IPS-15b (cell line): Measurements from ENCODE around the gene CASP2.

Experiments
- H3K27me3 ChIP-seq: one replicate; pipeline ENCODE4 v1.6.1; 2013; ENCODE audit warnings: low read length; ENCODE audit not compliant: control insufficient read depth, insufficient read depth
- H3K36me3 ChIP-seq: one replicate; pipeline ENCODE4 v1.6.1; 2013; ENCODE audit warnings: low read length; ENCODE audit not compliant: control insufficient read depth, insufficient read depth
- H3K4me1 ChIP-seq: one replicate; pipeline ENCODE4 v1.6.1; 2013; ENCODE audit warnings: mild to moderate bottlenecking, low read length; ENCODE audit not compliant: control insufficient read depth, insufficient read depth
- H3K4me3 ChIP-seq: one replicate; pipeline ENCODE4 v1.5.1; 2013; ENCODE audit warnings: low read depth, low read length
- H3K9ac ChIP-seq: one replicate; pipeline ENCODE4 v1.6.1; 2013; ENCODE audit warnings: low read depth, mild to moderate bottlenecking, low read length
- H3K9me3 ChIP-seq: one replicate; pipeline ENCODE4 v1.6.1; 2013; ENCODE audit warnings: mild to moderate bottlenecking, low read length; ENCODE audit not compliant: control insufficient read depth, insufficient read depth

CASP2 gene

GRCh38 chr7:143287935-143288826 is at the start of gene CASP2:
Gene CASP2, plus strand, starts transcription at chr7:143288351. Its CDS starts 105 bp downstream, at chr7:143288456.
- Histone ChIP-seq H3K27me3 (peaks cover 36% of the 10 kb centered on the region), H3K36me3 (peaks cover 13% of the 10 kb centered on the region), H3K4me3 (peak within 1 kb of the TSS; percentile 90), H3K4me1 (peaks cover 21% of the 10 kb centered on the region), H3K9me3 (no peaks in the 10 kb centered on the region), H3K9ac (peak within 1 kb of the TSS; percentile 92)

- Histone ChIP-seq H3K27me3 (peaks cover 16% of the 10 kb centered on the region), H3K4me1 (peaks cover 2% of the 10 kb centered on the region), H3K9ac (no peak overlapping the region), H3K9me3 (no peaks in the 10 kb centered on the region), H3K36me3 (no peaks in the 10 kb centered on the region), H3K4me3 (no peak overlapping the region)
These were observed 48.3 kb upstream of the CASP2 start for GRCh38 chr7:143239813-143240212.

GRCh38 chr7:143240291-143241168 is 47.6 kb upstream of the CASP2 start:
- H3K36me3 ChIP-seq = no peaks in the 10 kb centered on the region
- H3K9me3 ChIP-seq = no peaks in the 10 kb centered on the region
- peaks cover 2% of the 10 kb centered on the region for H3K4me1 ChIP-seq
- no peak overlapping the region for H3K9ac ChIP-seq
- no peak overlapping the region for H3K4me3 ChIP-seq
- peaks cover 16% of the 10 kb centered on the region for H3K27me3 ChIP-seq

GRCh38 chr7:143242306-143242705 is 45.8 kb upstream of the CASP2 start:
- Histone ChIP-seq H3K36me3 (no peaks in the 10 kb centered on the region), H3K9me3 (no peaks in the 10 kb centered on the region), H3K9ac (no peak overlapping the region), H3K27me3 (peaks cover 18% of the 10 kb centered on the region), H3K4me3 (no peak overlapping the region), H3K4me1 (peaks cover 2% of the 10 kb centered on the region)

- Histone ChIP-seq H3K4me3 (no peak overlapping the region), H3K27me3 (peaks cover 18% of the 10 kb centered on the region), H3K36me3 (no peaks in the 10 kb centered on the region), H3K4me1 (peaks cover 2% of the 10 kb centered on the region), H3K9me3 (no peaks in the 10 kb centered on the region), H3K9ac (no peak overlapping the region)
These were observed 45.0 kb upstream of the CASP2 start for GRCh38 chr7:143243111-143243510.

GRCh38 chr7:143243614-143244013 is 44.5 kb upstream of the CASP2 start:
- Histone ChIP-seq H3K4me1 (peaks cover 2% of the 10 kb centered on the region), H3K36me3 (no peaks in the 10 kb centered on the region), H3K9ac (no peak overlapping the region)

GRCh38 chr7:143244321-143244720 is 43.8 kb upstream of the CASP2 start:
- no peak overlapping the region for H3K9ac ChIP-seq
- no peaks in the 10 kb centered on the region for H3K9me3 ChIP-seq
- peaks cover 2% of the 10 kb centered on the region for H3K4me1 ChIP-seq
- H3K4me3 ChIP-seq = no peak overlapping the region
- peaks cover 18% of the 10 kb centered on the region for H3K27me3 ChIP-seq
- no peaks in the 10 kb centered on the region for H3K36me3 ChIP-seq

More at GRCh38 chr7:143243614-143244013, 44.5 kb upstream of the CASP2 start:
- Histone ChIP-seq H3K4me3 (no peak overlapping the region), H3K27me3 (peaks cover 18% of the 10 kb centered on the region), H3K9me3 (no peaks in the 10 kb centered on the region)

GRCh38 chr7:143245123-143245522 is 43.0 kb upstream of the CASP2 start:
- Histone ChIP-seq H3K4me1 (peaks cover 2% of the 10 kb centered on the region), H3K9me3 (no peaks in the 10 kb centered on the region), H3K9ac (no peak overlapping the region), H3K4me3 (no peak overlapping the region), H3K36me3 (no peaks in the 10 kb centered on the region), H3K27me3 (peaks cover 18% of the 10 kb centered on the region)

- Histone ChIP-seq H3K4me3 (no peak overlapping the region), H3K27me3 (peaks cover 3% of the 10 kb centered on the region), H3K9me3 (no peaks in the 10 kb centered on the region), H3K36me3 (no peaks in the 10 kb centered on the region), H3K4me1 (no peaks in the 10 kb centered on the region), H3K9ac (no peak overlapping the region)
These were observed 40.8 kb upstream of the CASP2 start for GRCh38 chr7:143247372-143247771.

GRCh38 chr7:143248761-143249354 is 39.3 kb upstream of the CASP2 start:
- H3K9me3 ChIP-seq = no peaks in the 10 kb centered on the region
- no peaks in the 10 kb centered on the region for H3K4me1 ChIP-seq
- no peak overlapping the region for H3K4me3 ChIP-seq
- H3K9ac ChIP-seq = no peak overlapping the region
- peaks cover 3% of the 10 kb centered on the region for H3K27me3 ChIP-seq
- H3K36me3 ChIP-seq = no peaks in the 10 kb centered on the region

- no peak overlapping the region for H3K4me3 ChIP-seq
- H3K27me3 ChIP-seq = peaks cover 3% of the 10 kb centered on the region
- H3K9ac ChIP-seq = no peak overlapping the region
- no peaks in the 10 kb centered on the region for H3K4me1 ChIP-seq
- no peaks in the 10 kb centered on the region for H3K9me3 ChIP-seq
- no peaks in the 10 kb centered on the region for H3K36me3 ChIP-seq
These were observed 38.0 kb upstream of the CASP2 start for GRCh38 chr7:143250199-143250598.
